NCI-H82 treated with DMSO at 0.1 percent for 48 hours (cell line): ENCODE results near the gene ADGB.

Experiments used
- DNase-seq: peaks from one replicate; lab custom pipeline; 2025; ENCODE audit not compliant: unreplicated experiment; lab: John Stamatoyannopoulos, UW

The ADGB gene

GRCh38 chr6:146859795-146860495 lies 261.2 kb downstream of the ADGB start:
- no peak for DNase-seq

- no peak for DNase-seq
These were observed 261.8 kb downstream of the ADGB start for GRCh38 chr6:146860583-146860982.

- no peak for DNase-seq
These were observed 262.3 kb downstream of the ADGB start for GRCh38 chr6:146861029-146861563.

GRCh38 chr6:146861716-146862115 lies 262.9 kb downstream of the ADGB start:
- DNase-seq = no peak

- no peak for DNase-seq
These were observed 263.7 kb downstream of the ADGB start for GRCh38 chr6:146862508-146862919.

- DNase-seq = no peak
These were observed 265.5 kb downstream of the ADGB start for GRCh38 chr6:146864300-146864699.

- DNase-seq = no peak
These were observed 266.1 kb downstream of the ADGB start for GRCh38 chr6:146864885-146865284.
